HG02943 (cell line): Measurements from ENCODE around the gene SPOPL.

Experiments used
- ATAC-seq: cut with Tn5 transposase; IDR thresholded peaks from one replicate; pipeline ENCODE4 v1.9.1; 2021; ENCODE audit warnings: mild to moderate bottlenecking, low read depth, moderate library complexity; ENCODE audit not compliant: unreplicated experiment

Gene SPOPL

GRCh38 chr2:138589663-138590062, 88.1 kb downstream of the SPOPL start:
- ATAC-seq, result no peak

- no peak for ATAC-seq
These were observed 94.8 kb downstream of the SPOPL start for GRCh38 chr2:138596403-138596802.

DNA sequence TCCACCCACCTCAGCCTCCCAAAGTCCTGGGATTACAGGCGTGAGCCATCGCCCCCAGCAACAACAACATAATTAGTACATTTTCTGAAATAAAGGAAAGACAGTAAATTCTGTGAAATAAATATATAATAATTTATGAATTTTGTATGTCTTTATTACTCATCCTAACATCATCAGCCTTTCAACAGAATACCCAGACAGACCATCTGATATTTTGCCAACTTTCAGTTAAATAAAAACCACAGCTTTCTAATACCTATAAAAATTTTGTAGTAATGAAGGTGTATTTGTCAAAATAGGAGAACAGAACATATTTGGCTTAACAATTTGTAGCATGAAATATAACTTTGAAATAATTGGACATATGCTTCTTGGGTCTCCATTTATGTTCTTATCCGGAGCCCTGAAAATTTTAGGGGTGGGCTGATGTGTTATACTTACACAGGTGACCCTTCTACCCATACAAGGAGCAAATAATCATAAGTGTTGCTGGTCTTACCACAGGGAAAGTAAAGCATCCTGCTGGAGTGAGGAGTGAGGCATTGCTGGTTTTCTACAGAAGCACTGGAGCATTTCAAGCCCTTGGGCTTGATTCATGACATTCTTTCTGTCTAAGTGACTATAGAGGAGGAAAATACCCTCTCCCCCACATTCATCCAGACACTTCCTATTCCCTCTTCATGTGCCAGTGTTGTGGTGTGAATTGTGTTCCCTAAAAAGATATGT, 99.3 kb downstream of the SPOPL start:
- no peak for ATAC-seq

DNA sequence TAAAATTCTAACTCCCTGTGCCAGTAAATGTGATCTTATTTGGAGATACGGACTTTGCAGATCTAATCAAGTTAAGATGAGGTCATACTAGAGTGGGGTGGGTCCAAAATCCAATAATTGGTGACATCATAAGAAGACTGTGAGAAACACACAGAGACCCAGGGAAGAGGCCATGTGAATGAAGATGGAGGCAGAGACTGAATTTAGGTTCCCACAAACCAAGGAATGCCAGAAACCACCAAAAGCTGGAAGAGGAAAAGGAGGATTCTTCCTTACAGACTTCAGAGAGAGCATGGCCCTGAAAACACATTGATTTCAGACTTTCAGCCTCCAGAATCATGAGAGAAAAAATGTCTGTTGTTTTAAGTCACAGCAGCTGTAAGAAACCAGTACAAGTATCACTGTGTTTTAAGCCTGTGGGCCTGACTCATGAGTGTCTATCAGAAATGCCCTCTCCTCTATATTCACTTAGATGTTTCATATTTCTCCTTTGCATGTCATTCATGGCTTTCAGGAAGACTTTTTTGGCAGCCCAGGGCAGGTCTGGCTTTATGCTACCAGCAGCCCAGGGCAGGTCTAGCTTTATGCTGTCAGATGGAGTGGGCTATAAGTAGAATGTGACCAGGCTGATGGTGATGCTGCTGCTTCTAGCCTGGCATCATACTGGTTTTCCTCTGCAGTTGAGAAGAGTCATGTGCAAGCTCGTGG, 100.0 kb downstream of the SPOPL start:
- ATAC-seq, result no peak

DNA sequence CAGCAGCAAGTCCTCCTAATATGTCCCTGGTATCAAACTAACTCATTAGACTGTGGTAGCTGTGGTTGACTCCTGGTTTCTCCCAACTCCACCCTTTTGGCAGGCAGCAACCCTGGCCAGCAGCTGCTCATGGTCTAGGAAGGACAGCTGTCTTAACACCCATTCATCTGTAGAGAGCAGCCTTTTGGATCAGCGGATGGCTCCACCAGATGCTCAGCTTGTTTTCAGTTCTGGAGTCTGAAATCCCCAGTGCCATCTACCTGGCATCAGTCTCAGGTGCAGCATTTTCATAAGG, 100.5 kb downstream of the SPOPL start:
- no peak for ATAC-seq

DNA sequence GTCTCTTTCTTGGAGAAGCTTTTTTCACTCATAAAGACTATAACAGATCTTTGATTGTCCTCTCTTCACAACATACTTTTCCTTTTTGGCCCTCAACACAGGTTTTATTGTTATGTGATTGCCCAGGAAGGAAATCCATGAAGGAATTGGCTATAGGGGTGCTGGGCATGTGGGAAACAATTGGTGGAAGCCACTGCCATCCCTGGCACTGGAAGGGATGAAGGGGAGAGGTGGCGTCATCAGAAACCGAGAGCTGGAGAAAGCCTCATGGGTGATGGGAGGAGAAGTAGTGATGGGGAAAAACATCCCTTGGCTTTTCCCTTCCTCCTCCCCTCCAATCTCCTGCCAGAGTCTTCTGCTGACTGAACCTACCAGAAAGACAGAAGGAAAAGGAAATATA, 106.2 kb downstream of the SPOPL start:
- ATAC-seq, result no peak

GRCh38 chr2:138609446-138609845, 107.9 kb downstream of the SPOPL start:
- no peak for ATAC-seq

GRCh38 chr2:138610201-138610953, 108.8 kb downstream of the SPOPL start:
- ATAC-seq, result no peak

- ATAC-seq, result no peak
These were observed 113.7 kb downstream of the SPOPL start for GRCh38 chr2:138615257-138615656.

DNA sequence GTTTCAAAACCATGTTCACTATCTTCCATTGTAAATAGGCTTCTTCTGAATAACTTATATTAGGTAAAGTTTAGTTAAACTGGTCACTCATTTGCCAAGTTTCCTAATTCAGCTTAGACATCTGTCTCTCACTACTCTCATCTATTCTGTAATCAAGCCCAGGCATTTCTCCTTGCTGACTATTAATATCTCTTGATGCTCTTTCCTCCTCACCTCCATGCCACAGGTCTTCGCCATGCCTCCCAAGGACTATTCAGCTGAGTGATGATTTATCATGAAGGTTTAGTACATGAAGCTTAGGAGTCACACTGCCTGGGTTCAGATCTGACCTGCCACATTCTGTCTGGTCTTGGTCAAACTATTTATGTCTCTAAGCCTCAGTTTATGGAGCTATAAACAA, 115.5 kb downstream of the SPOPL start:
- ATAC-seq, result no peak

- no peak for ATAC-seq
These were observed 117.4 kb downstream of the SPOPL start for GRCh38 chr2:138618971-138619370.

GRCh38 chr2:138620431-138620830, 118.9 kb downstream of the SPOPL start:
- no peak for ATAC-seq

DNA sequence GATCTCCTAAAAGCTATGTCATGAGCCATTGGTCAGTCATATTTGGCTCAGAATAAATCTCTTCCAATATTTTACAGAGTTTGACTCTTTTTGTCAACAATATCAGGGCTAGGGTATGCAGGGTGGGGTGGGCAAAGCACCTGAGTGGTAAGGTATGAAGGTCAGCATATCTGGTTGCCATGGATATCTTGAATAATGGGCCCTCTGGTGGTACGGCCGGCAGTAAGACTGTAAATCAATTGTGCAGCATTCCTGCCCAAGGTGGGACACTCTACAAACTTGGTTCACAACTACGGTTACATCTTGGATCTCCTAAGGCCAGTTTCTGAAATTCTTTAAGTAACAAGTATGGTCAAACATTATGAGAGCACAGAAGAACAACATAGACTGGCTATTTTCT, 119.6 kb downstream of the SPOPL start:
- no peak for ATAC-seq

DNA sequence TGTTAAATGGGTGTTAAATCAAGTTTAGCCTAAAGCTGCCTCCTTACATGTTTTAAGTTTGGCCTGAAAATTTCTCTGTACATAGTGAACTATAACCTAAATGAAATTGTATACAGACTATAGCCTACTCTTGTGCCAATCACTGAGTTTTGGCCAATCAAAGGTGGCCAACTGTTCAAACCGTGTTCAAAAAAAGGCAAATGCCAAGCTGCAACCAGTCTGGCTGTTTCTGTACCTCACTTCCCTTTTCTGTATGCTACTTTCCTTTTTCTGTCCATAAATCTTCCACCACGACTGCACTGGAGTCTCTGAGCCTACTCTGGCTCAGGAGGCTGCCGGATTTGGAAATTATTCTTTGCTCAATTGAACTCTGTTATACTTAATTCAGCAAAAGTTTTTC, 121.0 kb downstream of the SPOPL start:
- no peak for ATAC-seq
